Vagina (tissue), 2 donors: ENCODE results near the gene XIST.

Experiments
- CTCF ChIP-seq, 3 experiments: fragments of 450-650 bp in 2 of 3; fragments of 200-600 bp in 1 of 3; sonication (generic) in 1 of 3; IDR thresholded peaks; one replicate each; pipeline ENCODE4 v1.5.1; 2017 to 2019; ENCODE audit warnings: antibody characterized with exemption in 3 of 3, mild to moderate bottlenecking in 2 of 3, moderate library complexity in 2 of 3
- POLR2A ChIP-seq, 2 donors: fragments of 450-650 bp; IDR thresholded peaks; one replicate each; pipeline ENCODE4 v1.6.1; 2017; ENCODE audit warnings: antibody characterized with exemption in 2 of 2, mild to moderate bottlenecking in 2 of 2, moderate library complexity in 2 of 2
- POLR2AphosphoS5 ChIP-seq, 2 donors: sonication (generic); formaldehyde crosslinking; IDR thresholded peaks; one replicate each; pipeline ENCODE4 v1.9.0; 2017; ENCODE audit warnings: antibody characterized with exemption in 2 of 2, mild to moderate bottlenecking in 2 of 2, low read depth in 1 of 2; ENCODE audit not compliant: insufficient read depth in 1 of 2

- TF ChIP-seq POLR2AphosphoS5 (IDR thresholded peaks at IDR 0.05; ENCODE audit: insufficient read depth in 1 of 2, low read depth in 1 of 2) (no peak), CTCF (IDR thresholded peaks at IDR 0.05) (no peak), POLR2A (IDR thresholded peaks at IDR 0.05) (no peak)
Measured at GRCh38 chrX:73863268-73863667, 10.8 kb upstream of the XIST start.
